ENCODE measurements around the gene C2orf81. TPM values are rescaled to one million over a fixed set of nuclear protein-coding genes. Genes with fewer than 3 reads are reported as not detected.
A peak's percentile ranks its signal among the peaks of the same experiment; 100 is the strongest.
"Not testable (repeated sequence)": the region's sequence is repeated elsewhere in the genome, so short reads cannot be mapped to it uniquely, and the experiment has no call there.

Gene C2orf81
- under 1 TPM; 0.08 to 0.23 TPM for total RNA-seq
- polyA plus RNA-seq: under 1 TPM; 0.35 to 0.44 TPM

DNA sequence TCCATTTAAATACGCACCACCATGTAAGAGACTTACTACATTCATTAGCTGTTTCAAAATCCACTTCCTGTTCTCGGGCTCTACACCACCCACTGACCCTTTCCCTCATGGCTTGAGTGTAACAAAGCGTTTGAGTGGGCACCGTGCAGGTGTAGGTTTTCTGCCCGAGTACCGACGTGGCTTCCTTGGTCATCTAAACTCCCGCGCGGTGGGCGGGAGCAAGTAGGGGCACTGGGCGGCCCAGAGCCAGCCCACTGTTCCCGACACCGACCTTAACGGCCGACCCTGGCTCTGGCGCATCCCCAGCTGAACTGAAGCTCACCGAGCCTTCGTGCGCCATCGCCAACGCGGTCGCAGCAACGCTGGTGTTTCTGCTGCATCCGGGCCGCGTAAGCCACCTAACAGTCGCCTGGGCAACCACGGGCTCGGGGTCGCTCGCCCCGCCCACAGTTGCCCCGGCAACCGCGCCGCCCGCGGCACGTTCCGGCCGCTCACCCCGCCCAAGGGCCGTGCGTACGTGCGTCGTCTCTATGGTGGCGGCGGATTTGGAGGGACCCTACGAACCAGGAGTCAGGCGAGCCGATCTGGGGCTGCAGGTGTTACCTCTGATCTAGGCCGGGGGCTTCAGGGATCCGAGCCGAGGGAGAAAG is at the start of gene C2orf81, which contains the start of gene WDR54:
C2orf81 (minus strand) TSS at position 399 of the 650 bp plus-strand sequence; CDS start at position 340, 59 bp downstream.
WDR54 (plus strand) TSS at position 510 of the 650 bp plus-strand sequence. CDS start 424 bp downstream, outside the sequence.
- peak within 1 kb of the TSS in 1 of 2 donors; percentile 55 for H3K9ac ChIP-seq (ENCODE audit: low read depth in 1 of 2, low read length in 2 of 2)
- H3K27me3 ChIP-seq (ENCODE audit: control insufficient read depth in 4 of 4, insufficient read depth in 4 of 4, low read length in 3 of 4): no peaks in the 10 kb centered on the region
- TF ChIP-seq HNF4G (IDR thresholded peaks at IDR 0.05) (no peak), SP1 (IDR thresholded peaks at IDR 0.05) (no peak), RAD21 (IDR thresholded peaks at IDR 0.05) (no peak), TAF1 (conservative IDR thresholded peaks at IDR 0.05) (no peak), FOXA1 (IDR thresholded peaks at IDR 0.05) (no peak), NR2F2 (IDR thresholded peaks at IDR 0.05) (no peak), HNF4A (conservative IDR thresholded peaks at IDR 0.05) (no peak), YY1 (IDR thresholded peaks at IDR 0.05) (no peak)
- TF ChIP-seq, protein P1, sequence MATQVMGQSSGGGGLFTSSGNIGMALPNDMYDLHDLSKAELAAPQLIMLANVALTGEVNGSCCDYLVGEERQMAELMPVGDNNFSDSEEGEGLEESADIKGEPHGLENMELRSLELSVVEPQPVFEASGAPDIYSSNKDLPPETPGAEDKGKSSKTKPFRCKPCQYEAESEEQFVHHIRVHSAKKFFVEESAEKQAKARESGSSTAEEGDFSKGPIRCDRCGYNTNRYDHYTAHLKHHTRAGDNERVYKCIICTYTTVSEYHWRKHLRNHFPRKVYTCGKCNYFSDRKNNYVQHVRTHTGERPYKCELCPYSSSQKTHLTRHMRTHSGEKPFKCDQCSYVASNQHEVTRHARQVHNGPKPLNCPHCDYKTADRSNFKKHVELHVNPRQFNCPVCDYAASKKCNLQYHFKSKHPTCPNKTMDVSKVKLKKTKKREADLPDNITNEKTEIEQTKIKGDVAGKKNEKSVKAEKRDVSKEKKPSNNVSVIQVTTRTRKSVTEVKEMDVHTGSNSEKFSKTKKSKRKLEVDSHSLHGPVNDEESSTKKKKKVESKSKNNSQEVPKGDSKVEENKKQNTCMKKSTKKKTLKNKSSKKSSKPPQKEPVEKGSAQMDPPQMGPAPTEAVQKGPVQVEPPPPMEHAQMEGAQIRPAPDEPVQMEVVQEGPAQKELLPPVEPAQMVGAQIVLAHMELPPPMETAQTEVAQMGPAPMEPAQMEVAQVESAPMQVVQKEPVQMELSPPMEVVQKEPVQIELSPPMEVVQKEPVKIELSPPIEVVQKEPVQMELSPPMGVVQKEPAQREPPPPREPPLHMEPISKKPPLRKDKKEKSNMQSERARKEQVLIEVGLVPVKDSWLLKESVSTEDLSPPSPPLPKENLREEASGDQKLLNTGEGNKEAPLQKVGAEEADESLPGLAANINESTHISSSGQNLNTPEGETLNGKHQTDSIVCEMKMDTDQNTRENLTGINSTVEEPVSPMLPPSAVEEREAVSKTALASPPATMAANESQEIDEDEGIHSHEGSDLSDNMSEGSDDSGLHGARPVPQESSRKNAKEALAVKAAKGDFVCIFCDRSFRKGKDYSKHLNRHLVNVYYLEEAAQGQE (IDR thresholded peaks at IDR 0.05): no peak
- TF ChIP-seq, protein P2, sequence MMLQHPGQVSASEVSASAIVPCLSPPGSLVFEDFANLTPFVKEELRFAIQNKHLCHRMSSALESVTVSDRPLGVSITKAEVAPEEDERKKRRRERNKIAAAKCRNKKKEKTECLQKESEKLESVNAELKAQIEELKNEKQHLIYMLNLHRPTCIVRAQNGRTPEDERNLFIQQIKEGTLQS (IDR thresholded peaks at IDR 0.05): no peak
- TF ChIP-seq, protein P3, sequence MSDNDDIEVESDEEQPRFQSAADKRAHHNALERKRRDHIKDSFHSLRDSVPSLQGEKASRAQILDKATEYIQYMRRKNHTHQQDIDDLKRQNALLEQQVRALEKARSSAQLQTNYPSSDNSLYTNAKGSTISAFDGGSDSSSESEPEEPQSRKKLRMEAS (IDR thresholded peaks at IDR 0.05): no peak
- TF ChIP-seq, protein P4, sequence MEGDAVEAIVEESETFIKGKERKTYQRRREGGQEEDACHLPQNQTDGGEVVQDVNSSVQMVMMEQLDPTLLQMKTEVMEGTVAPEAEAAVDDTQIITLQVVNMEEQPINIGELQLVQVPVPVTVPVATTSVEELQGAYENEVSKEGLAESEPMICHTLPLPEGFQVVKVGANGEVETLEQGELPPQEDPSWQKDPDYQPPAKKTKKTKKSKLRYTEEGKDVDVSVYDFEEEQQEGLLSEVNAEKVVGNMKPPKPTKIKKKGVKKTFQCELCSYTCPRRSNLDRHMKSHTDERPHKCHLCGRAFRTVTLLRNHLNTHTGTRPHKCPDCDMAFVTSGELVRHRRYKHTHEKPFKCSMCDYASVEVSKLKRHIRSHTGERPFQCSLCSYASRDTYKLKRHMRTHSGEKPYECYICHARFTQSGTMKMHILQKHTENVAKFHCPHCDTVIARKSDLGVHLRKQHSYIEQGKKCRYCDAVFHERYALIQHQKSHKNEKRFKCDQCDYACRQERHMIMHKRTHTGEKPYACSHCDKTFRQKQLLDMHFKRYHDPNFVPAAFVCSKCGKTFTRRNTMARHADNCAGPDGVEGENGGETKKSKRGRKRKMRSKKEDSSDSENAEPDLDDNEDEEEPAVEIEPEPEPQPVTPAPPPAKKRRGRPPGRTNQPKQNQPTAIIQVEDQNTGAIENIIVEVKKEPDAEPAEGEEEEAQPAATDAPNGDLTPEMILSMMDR (IDR thresholded peaks at IDR 0.05; ENCODE audit: low read depth, low read length, missing input control): no peak
- TF ChIP-seq, protein P5, sequence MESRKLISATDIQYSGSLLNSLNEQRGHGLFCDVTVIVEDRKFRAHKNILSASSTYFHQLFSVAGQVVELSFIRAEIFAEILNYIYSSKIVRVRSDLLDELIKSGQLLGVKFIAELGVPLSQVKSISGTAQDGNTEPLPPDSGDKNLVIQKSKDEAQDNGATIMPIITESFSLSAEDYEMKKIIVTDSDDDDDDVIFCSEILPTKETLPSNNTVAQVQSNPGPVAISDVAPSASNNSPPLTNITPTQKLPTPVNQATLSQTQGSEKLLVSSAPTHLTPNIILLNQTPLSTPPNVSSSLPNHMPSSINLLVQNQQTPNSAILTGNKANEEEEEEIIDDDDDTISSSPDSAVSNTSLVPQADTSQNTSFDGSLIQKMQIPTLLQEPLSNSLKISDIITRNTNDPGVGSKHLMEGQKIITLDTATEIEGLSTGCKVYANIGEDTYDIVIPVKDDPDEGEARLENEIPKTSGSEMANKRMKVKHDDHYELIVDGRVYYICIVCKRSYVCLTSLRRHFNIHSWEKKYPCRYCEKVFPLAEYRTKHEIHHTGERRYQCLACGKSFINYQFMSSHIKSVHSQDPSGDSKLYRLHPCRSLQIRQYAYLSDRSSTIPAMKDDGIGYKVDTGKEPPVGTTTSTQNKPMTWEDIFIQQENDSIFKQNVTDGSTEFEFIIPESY (IDR thresholded peaks at IDR 0.05): no peak
- H3K4me1 ChIP-seq (ENCODE audit: control insufficient read depth in 4 of 4, insufficient read depth in 4 of 4, low read length in 3 of 4): peaks cover 6 to 17% (median 7%) of the 10 kb centered on the region in 4 donors
- H3K27ac ChIP-seq (ENCODE audit: low read depth in 1 of 2, low read length in 2 of 2): peak within 1 kb of the TSS; percentile 6 to 64
- DNase-seq (ENCODE audit: low spot score): peak; percentile 75
- H3K36me3 ChIP-seq (ENCODE audit: control insufficient read depth in 4 of 4, insufficient read depth in 3 of 4, low read depth in 1 of 4, low read length in 3 of 4): peaks cover 2 to 12% (median 5%) of the 10 kb centered on the region in 4 donors
- H3K4me3 ChIP-seq (ENCODE audit: low read depth in 1 of 3, low read length in 3 of 3): peak within 1 kb of the TSS; percentile 47 to 72 (median 60)
- H3K9me3 ChIP-seq (ENCODE audit: control insufficient read depth in 4 of 4, low read length in 3 of 4): no peaks in the 10 kb centered on the region
- 2% methylated on average over 57 of the region's 57 CpGs for WGBS

DNA sequence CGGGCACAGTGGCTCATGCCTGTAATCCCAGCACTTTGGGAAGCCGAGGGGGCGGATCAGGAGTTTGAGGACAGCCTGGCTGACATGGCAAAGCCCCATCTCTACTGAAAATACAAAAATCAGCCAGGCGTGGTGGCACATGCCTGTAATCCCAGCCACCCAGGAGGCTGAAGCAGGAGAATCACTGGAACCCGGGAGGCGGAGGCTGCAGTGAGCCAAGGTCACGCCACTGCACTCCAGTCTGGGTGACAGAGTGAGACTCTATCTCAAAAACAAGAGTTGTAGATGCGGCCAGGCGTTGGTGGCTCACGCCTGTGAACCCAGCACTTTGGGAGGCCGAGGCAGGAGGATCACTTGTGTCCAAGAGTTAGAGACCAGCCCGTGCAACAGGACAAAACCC is 49.3 kb upstream of the C2orf81 start:
- peaks cover 2 to 13% (median 12%) of the 10 kb centered on the region in 4 donors for H3K36me3 ChIP-seq (ENCODE audit: control insufficient read depth in 4 of 4, insufficient read depth in 3 of 4, low read depth in 1 of 4, low read length in 3 of 4)
- not testable (repeated sequence) for H3K9ac ChIP-seq (ENCODE audit: low read depth in 1 of 2, low read length in 2 of 2); H3K9me3 ChIP-seq (ENCODE audit: control insufficient read depth in 4 of 4, low read length in 3 of 4); DNase-seq (ENCODE audit: low spot score); H3K4me3 ChIP-seq (ENCODE audit: low read depth in 1 of 3, low read length in 3 of 3); H3K27me3 ChIP-seq (ENCODE audit: control insufficient read depth in 4 of 4, insufficient read depth in 4 of 4, low read length in 3 of 4); H3K27ac ChIP-seq (ENCODE audit: low read depth in 1 of 2, low read length in 2 of 2)
- H3K4me1 ChIP-seq (ENCODE audit: control insufficient read depth in 4 of 4, insufficient read depth in 4 of 4, low read length in 3 of 4): peaks cover 8 to 23% (median 19%) of the 10 kb centered on the region in 4 donors
- WGBS: 97% methylated on average over 12 of the region's 12 CpGs

Data from liver (tissue), 9 donors.